Jurkat, Clone E6-1 (cell line): ENCODE measurements around the gene CELSR1.
"Not testable (repeated sequence)": the region's sequence is repeated elsewhere in the genome, so short reads cannot be mapped to it uniquely, and the experiment has no call there.

Experiments used
- DNase-seq: peaks from one replicate; pipeline ENCODE4 v3.0.0-alpha.2; 2011; ENCODE audit warnings: low read depth, low spot score
- H3K4me3 ChIP-seq: 2 replicates; pipeline ENCODE4 v1.5.1; 2011; ENCODE audit warnings: mild to moderate bottlenecking, low read length, control low read depth, moderate library complexity

Gene CELSR1

GRCh38 chr22:46520880-46521279 is 16.5 kb downstream of the CELSR1 start:
- DNase-seq: no peak
- no peak overlapping the region for H3K4me3 ChIP-seq

- DNase-seq: no peak
- no peak overlapping the region for H3K4me3 ChIP-seq
Observed at GRCh38 chr22:46519377-46519776, 18.0 kb downstream of the CELSR1 start.

- no peak for DNase-seq
- no peak overlapping the region for H3K4me3 ChIP-seq
Observed at GRCh38 chr22:46518542-46519325, 18.7 kb downstream of the CELSR1 start.

- H3K4me3 ChIP-seq: no peak overlapping the region
- DNase-seq: no peak
Observed at GRCh38 chr22:46518038-46518437, 19.4 kb downstream of the CELSR1 start.

GRCh38 chr22:46517255-46517761 is 20.1 kb downstream of the CELSR1 start:
- no peak overlapping the region for H3K4me3 ChIP-seq
- DNase-seq: no peak

GRCh38 chr22:46516638-46517037 is 20.8 kb downstream of the CELSR1 start:
- H3K4me3 ChIP-seq: no peak overlapping the region
- no peak for DNase-seq

- DNase-seq, H3K4me3 ChIP-seq: not testable (repeated sequence)
Observed at GRCh38 chr22:46516112-46516487, 21.3 kb downstream of the CELSR1 start.

GRCh38 chr22:46515208-46516111 is 22.0 kb downstream of the CELSR1 start:
- no peak for DNase-seq
- no peak overlapping the region for H3K4me3 ChIP-seq

GRCh38 chr22:46514592-46515207 is 22.7 kb downstream of the CELSR1 start:
- H3K4me3 ChIP-seq: no peak overlapping the region
- DNase-seq: no peak

GRCh38 chr22:46513908-46514550 is 23.4 kb downstream of the CELSR1 start:
- DNase-seq: no peak
- H3K4me3 ChIP-seq: no peak overlapping the region

GRCh38 chr22:46512683-46513082 is 24.7 kb downstream of the CELSR1 start:
- H3K4me3 ChIP-seq: no peak overlapping the region
- DNase-seq: no peak

- DNase-seq: no peak
- H3K4me3 ChIP-seq: no peak overlapping the region
Observed at GRCh38 chr22:46512039-46512370, 25.4 kb downstream of the CELSR1 start.

GRCh38 chr22:46511151-46512038 is 26.0 kb downstream of the CELSR1 start:
- peak; percentile 23 for DNase-seq
- H3K4me3 ChIP-seq: no peak overlapping the region

- H3K4me3 ChIP-seq: no peak overlapping the region
- DNase-seq: no peak
Observed at GRCh38 chr22:46509416-46510089, 27.9 kb downstream of the CELSR1 start.

- H3K4me3 ChIP-seq: no peak overlapping the region
- no peak for DNase-seq
Observed at GRCh38 chr22:46508491-46508999, 28.9 kb downstream of the CELSR1 start.

- no peak overlapping the region for H3K4me3 ChIP-seq
- no peak for DNase-seq
Observed at GRCh38 chr22:46507451-46508425, 29.7 kb downstream of the CELSR1 start.

- DNase-seq: no peak
- H3K4me3 ChIP-seq: no peak overlapping the region
Observed at GRCh38 chr22:46504584-46504983, 32.8 kb downstream of the CELSR1 start.
